ENCODE data around the gene PPP2R2C. TPM values are rescaled to one million over a fixed set of nuclear protein-coding genes. Genes with fewer than 3 reads are reported as not detected.

The PPP2R2C gene
- total and polyA plus RNA-seq, 7 experiments from 2014 or later = not detected

DNA sequence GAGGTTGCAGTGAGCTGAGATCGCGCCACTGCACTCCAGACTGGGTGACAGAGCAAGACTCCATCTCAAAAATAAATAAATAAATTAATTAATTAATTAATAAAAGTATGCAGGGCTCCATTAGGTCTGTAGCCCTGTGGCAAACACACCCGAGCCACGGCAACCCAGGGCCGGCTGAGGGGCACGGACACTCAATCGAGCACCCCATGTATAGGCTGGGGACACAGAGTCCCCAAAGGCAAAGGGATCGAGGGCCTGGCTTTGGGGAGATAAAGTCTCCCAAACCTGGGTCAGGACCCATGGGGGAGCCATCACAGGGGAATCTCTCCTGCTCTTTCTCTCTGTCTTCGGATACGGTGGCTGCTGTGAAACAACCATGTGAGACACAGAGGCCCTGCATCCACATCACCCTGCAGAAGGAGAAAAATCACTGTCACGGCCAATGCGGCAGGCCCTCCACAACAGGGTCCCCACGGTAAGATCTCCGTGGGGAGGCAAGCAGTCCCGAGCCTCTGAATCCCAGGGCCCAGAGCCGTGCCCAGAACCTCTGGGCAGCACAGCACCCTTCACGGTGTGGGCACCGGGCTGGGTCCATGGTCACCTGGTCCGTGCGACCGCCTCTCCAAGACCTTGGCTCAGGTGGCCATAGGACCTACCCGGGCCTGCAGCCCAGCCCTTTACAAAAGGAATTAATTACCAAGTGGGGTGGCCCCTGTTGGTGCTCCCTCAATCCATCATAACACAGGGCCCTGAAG lies 121.0 kb downstream of the PPP2R2C start:
- H3K4me1 Mint-ChIP-seq = peaks cover 0 to 7% (median 0%) of the 10 kb centered on the region in 7 donors
- POLR2A ChIA-PET = no interaction called here
- Histone ChIP-seq H3K4me3 (ENCODE audit: low read length) (no peak overlapping the region), H3K27ac (ENCODE audit: low read depth, low read length) (no peak overlapping the region), H3K4me1 (ENCODE audit: control insufficient read depth in 2 of 2, insufficient read depth in 2 of 2, low read length in 2 of 2) (no peaks in the 10 kb centered on the region), H3K27me3 (ENCODE audit: control insufficient read depth in 2 of 2, insufficient read depth in 2 of 2, low read length in 2 of 2) (no peaks in the 10 kb centered on the region), H3K36me3 (ENCODE audit: control insufficient read depth in 2 of 3, insufficient read depth in 3 of 3, low read length in 3 of 3) (no peaks in the 10 kb centered on the region), H3K9me3 (ENCODE audit: control insufficient read depth in 2 of 3, low read length in 3 of 3) (no peaks in the 10 kb centered on the region)
- H3K9me3 Mint-ChIP-seq = no peaks in the 10 kb centered on the region
- CTCF ChIA-PET = no interaction called here
- intact Hi-C loops (cut with micrococcal nuclease) = no loop called here
- H3K4me3 Mint-ChIP-seq = no peak overlapping the region
- H3K27me3 Mint-ChIP-seq = peaks cover 0 to 33% (median 19%) of the 10 kb centered on the region in 5 donors
- no peak overlapping the region for H3K27ac Mint-ChIP-seq
- DNase-seq = no peak
- no peak for ATAC-seq
- no peaks in the 10 kb centered on the region for H3K36me3 Mint-ChIP-seq

DNA sequence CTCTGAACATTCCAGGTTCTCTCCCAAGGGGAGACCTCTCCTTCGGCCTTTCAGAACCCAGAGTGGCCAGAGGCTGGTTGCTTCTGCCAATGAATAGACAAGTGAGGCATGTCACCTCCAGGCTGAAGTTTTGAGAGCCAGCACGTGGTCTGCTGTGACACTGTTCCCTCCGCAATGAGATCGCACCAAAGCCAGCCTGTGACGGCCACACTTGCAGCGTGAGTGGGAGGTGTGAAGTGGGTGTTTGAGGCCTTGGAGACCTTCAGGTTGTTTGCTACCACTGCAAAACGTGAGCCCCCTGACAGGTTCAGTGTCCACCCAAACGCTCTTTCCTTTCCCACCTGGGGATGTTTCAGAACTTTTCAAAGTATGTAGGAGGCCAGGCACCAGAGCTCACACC lies 121.8 kb downstream of the PPP2R2C start:
- Histone ChIP-seq H3K36me3 (ENCODE audit: control insufficient read depth in 2 of 3, insufficient read depth in 3 of 3, low read length in 3 of 3) (no peaks in the 10 kb centered on the region), H3K27me3 (ENCODE audit: control insufficient read depth in 2 of 2, insufficient read depth in 2 of 2, low read length in 2 of 2) (no peaks in the 10 kb centered on the region), H3K4me3 (ENCODE audit: low read length) (no peak overlapping the region), H3K27ac (ENCODE audit: low read depth, low read length) (no peak overlapping the region), H3K4me1 (ENCODE audit: control insufficient read depth in 2 of 2, insufficient read depth in 2 of 2, low read length in 2 of 2) (no peaks in the 10 kb centered on the region), H3K9me3 (ENCODE audit: control insufficient read depth in 2 of 3, low read length in 3 of 3) (no peaks in the 10 kb centered on the region)
- POLR2A ChIA-PET = no interaction called here
- H3K36me3 Mint-ChIP-seq = no peaks in the 10 kb centered on the region
- intact Hi-C loops (cut with micrococcal nuclease) = no loop called here
- peaks cover 0 to 2% (median 0%) of the 10 kb centered on the region in 11 donors for H3K9me3 Mint-ChIP-seq
- ATAC-seq = no peak
- no peak for DNase-seq
- no peak overlapping the region for H3K27ac Mint-ChIP-seq
- peaks cover 0 to 7% (median 0%) of the 10 kb centered on the region in 7 donors for H3K4me1 Mint-ChIP-seq
- peaks cover 0 to 33% (median 19%) of the 10 kb centered on the region in 5 donors for H3K27me3 Mint-ChIP-seq
- no peak overlapping the region for H3K4me3 Mint-ChIP-seq
- CTCF ChIA-PET = no interaction called here

DNA sequence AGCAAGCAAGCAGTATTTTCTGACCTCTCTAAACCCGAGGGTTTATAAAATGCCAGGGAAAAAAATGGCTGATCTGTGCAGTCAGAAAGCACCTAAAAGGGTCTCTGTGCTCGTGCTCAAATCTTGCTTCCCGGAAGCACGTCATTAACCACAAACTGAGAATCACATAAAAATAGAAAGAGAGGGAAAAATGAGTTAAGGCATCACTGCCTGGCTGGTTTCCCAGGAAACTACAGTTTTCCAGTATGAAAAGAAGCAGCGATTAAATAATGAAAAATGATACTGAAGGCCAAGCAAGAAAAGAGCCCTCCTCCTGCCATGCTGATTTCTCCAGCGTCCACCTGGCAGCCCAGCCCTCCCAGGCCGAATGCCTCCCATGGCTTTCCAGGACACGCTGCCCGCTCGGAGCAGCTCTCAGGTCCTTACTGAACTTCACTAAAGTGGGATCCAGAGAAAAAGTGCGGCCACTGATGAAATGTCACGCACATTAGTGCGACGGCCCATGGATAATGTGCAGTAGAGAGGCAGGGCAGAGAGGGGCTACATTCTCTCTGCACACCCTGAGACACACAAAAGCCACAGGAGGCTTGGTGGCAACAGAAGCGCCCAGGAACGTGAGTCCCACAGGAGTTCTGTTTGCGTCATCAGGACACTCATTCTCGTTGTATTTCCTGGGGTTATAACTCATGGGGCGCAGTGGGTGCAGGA lies 122.4 kb downstream of the PPP2R2C start:
- H3K27me3 Mint-ChIP-seq = peaks cover 0 to 30% (median 17%) of the 10 kb centered on the region in 5 donors
- DNase-seq (no peak), ATAC-seq (no peak)
- Histone ChIP-seq H3K27ac (ENCODE audit: low read depth, low read length) (no peak overlapping the region), H3K27me3 (ENCODE audit: control insufficient read depth in 2 of 2, insufficient read depth in 2 of 2, low read length in 2 of 2) (no peaks in the 10 kb centered on the region), H3K4me1 (ENCODE audit: control insufficient read depth in 2 of 2, insufficient read depth in 2 of 2, low read length in 2 of 2) (no peaks in the 10 kb centered on the region), H3K4me3 (ENCODE audit: low read length) (no peak overlapping the region), H3K36me3 (ENCODE audit: control insufficient read depth in 2 of 3, insufficient read depth in 3 of 3, low read length in 3 of 3) (no peaks in the 10 kb centered on the region), H3K9me3 (ENCODE audit: control insufficient read depth in 2 of 3, low read length in 3 of 3) (no peaks in the 10 kb centered on the region)
- H3K27ac Mint-ChIP-seq = no peak overlapping the region
- ChIA-PET POLR2A (no interaction called here), CTCF (no interaction called here)
- H3K4me1 Mint-ChIP-seq = peaks cover 0 to 7% (median 0%) of the 10 kb centered on the region in 7 donors
- H3K36me3 Mint-ChIP-seq = no peaks in the 10 kb centered on the region
- intact Hi-C loops (cut with micrococcal nuclease) = no loop called here
- H3K4me3 Mint-ChIP-seq = no peak overlapping the region
- peaks cover 0 to 3% (median 0%) of the 10 kb centered on the region in 11 donors for H3K9me3 Mint-ChIP-seq

DNA sequence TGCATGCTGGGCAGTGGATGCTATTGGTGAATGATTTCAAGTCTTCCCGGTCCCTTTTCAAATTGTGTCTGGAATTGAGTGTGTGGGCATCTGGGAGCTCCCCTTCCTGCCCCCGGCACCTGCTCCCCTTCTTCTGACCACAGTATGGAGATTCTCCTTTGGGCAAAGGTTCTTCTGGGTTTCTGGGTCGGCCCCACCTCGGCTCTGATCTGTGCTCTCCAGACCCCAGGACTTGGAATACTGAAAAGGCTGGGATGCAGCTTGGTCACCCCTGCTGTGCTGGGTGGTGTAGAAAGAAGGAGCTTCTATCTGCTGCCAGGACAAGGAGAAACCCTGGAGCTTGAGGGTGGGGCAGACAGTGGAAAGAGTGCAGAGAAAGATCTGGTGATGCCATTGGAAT lies 124.0 kb downstream of the PPP2R2C start:
- Histone ChIP-seq H3K4me1 (ENCODE audit: control insufficient read depth in 2 of 2, insufficient read depth in 2 of 2, low read length in 2 of 2) (no peaks in the 10 kb centered on the region), H3K36me3 (ENCODE audit: control insufficient read depth in 2 of 3, insufficient read depth in 3 of 3, low read length in 3 of 3) (no peaks in the 10 kb centered on the region), H3K9me3 (ENCODE audit: control insufficient read depth in 2 of 3, low read length in 3 of 3) (no peaks in the 10 kb centered on the region), H3K4me3 (ENCODE audit: low read length) (no peak overlapping the region), H3K27ac (ENCODE audit: low read depth, low read length) (no peak overlapping the region), H3K27me3 (ENCODE audit: control insufficient read depth in 2 of 2, insufficient read depth in 2 of 2, low read length in 2 of 2) (no peaks in the 10 kb centered on the region)
- ChIA-PET CTCF (no interaction called here), POLR2A (no interaction called here)
- no peaks in the 10 kb centered on the region for H3K4me1 Mint-ChIP-seq
- DNase-seq (no peak), ATAC-seq (no peak)
- no peak overlapping the region for H3K27ac Mint-ChIP-seq
- H3K27me3 Mint-ChIP-seq = peaks cover 3 to 21% (median 14%) of the 10 kb centered on the region in 5 donors
- intact Hi-C loops (cut with micrococcal nuclease) = no loop called here
- H3K9me3 Mint-ChIP-seq = peaks cover 0 to 3% (median 0%) of the 10 kb centered on the region in 11 donors
- H3K4me3 Mint-ChIP-seq = no peak overlapping the region
- H3K36me3 Mint-ChIP-seq = no peaks in the 10 kb centered on the region

DNA sequence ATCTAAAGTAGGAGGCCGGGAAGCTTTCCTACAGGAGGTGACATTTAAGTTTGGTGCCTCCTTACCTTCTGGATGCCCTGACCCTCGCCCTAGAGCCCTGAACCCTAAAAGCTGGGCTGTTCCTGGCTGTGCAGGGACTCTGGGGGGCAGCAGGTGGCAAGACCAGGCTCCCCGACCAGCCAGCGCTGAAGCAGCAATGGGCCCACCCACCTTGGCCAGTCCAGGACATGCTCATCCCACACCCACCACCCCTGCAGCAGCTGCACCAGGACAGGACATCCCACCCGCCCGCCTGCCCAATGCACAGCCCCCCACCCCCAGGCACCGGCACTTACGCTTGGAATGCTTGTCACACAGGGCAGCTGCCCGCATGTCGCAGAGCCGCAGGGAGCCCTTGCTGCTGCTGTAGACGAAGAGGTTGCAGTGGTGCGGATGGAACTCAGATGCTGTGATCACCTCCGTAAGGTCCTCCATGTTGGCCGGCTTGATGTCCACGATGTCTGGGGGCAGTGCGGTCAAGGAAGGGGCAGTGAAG lies 124.8 kb downstream of the PPP2R2C start:
- Histone ChIP-seq H3K9me3 (ENCODE audit: control insufficient read depth in 2 of 3, low read length in 3 of 3) (no peaks in the 10 kb centered on the region), H3K27me3 (ENCODE audit: control insufficient read depth in 2 of 2, insufficient read depth in 2 of 2, low read length in 2 of 2) (no peaks in the 10 kb centered on the region), H3K27ac (ENCODE audit: low read depth, low read length) (no peak overlapping the region), H3K4me1 (ENCODE audit: control insufficient read depth in 2 of 2, insufficient read depth in 2 of 2, low read length in 2 of 2) (no peaks in the 10 kb centered on the region), H3K36me3 (ENCODE audit: control insufficient read depth in 2 of 3, insufficient read depth in 3 of 3, low read length in 3 of 3) (no peaks in the 10 kb centered on the region), H3K4me3 (ENCODE audit: low read length) (no peak overlapping the region)
- Mint-ChIP-seq H3K9me3 (peaks cover 0 to 4% (median 0%) of the 10 kb centered on the region in 11 donors), H3K27me3 (peaks cover 4 to 20% (median 9%) of the 10 kb centered on the region in 5 donors), H3K36me3 (no peaks in the 10 kb centered on the region), H3K27ac (no peak overlapping the region), H3K4me3 (no peak overlapping the region), H3K4me1 (no peaks in the 10 kb centered on the region)
- DNase-seq = no peak
- ATAC-seq = no peak
- ChIA-PET CTCF (no interaction called here), POLR2A (no interaction called here)
- intact Hi-C loops (cut with micrococcal nuclease) = no loop called here

DNA sequence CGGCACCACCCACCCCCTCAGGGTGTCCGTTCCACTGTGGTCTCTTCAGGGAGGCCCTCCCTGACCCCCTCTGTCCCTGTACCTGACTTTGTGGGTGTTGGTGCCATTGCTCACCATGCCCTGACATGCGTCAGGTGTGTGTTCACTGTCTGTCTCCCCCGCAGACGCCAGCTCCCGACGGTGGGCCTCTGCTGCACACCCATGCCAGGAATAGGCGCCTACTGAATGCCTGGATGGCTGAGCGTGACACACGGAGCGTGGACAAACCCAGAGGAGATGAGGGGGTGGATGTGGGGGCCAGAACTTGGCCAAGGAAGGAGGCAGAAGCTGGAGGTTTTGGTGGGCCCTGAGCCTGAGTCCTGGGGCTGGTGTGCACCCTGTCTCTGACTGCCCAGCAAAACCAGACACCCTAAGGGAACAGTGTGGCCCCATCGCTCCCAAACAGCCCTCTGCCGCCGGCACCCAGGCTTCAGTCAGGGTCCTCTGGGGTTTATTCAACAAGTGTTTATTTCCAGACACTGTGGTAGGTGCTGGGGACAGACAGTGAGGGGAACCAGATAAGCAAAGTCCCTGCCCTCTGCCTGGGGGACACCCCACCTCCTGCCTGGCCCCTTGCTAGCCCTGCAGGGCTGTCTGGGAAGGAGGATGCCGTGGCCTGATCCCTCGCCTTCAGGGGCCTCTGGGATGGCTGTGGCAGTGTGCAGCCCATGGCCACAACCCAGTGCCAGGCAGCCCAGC lies 125.9 kb downstream of the PPP2R2C start:
- H3K27ac Mint-ChIP-seq = no peak overlapping the region
- H3K4me3 Mint-ChIP-seq = no peak overlapping the region
- H3K4me3 ChIP-seq (ENCODE audit: low read length) = no peak overlapping the region
- intact Hi-C loops (cut with micrococcal nuclease) = no loop called here
- no peaks in the 10 kb centered on the region for H3K4me1 Mint-ChIP-seq
- no peak for ATAC-seq
- H3K27me3 ChIP-seq (ENCODE audit: control insufficient read depth in 2 of 2, insufficient read depth in 2 of 2, low read length in 2 of 2) = no peaks in the 10 kb centered on the region
- DNase-seq = no peak
- CTCF ChIA-PET = no interaction called here
- peaks cover 0 to 19% (median 9%) of the 10 kb centered on the region in 5 donors for H3K27me3 Mint-ChIP-seq
- H3K4me1 ChIP-seq (ENCODE audit: control insufficient read depth in 2 of 2, insufficient read depth in 2 of 2, low read length in 2 of 2) = no peaks in the 10 kb centered on the region
- H3K36me3 Mint-ChIP-seq = no peaks in the 10 kb centered on the region
- H3K9me3 Mint-ChIP-seq = peaks cover 0 to 4% (median 0%) of the 10 kb centered on the region in 11 donors
- no peak overlapping the region for H3K27ac ChIP-seq (ENCODE audit: low read depth, low read length)
- POLR2A ChIA-PET = no interaction called here
- H3K9me3 ChIP-seq (ENCODE audit: control insufficient read depth in 2 of 3, low read length in 3 of 3) = no peaks in the 10 kb centered on the region
- H3K36me3 ChIP-seq (ENCODE audit: control insufficient read depth in 2 of 3, insufficient read depth in 3 of 3, low read length in 3 of 3) = no peaks in the 10 kb centered on the region
